GM23338 (cell line): Measurements from ENCODE around the gene FBXL17. TPM values are rescaled to one million over a fixed set of nuclear protein-coding genes. Genes with fewer than 3 reads are reported as not detected.

Source experiments
- ATAC-seq: fragments of 200-7000 bp; cut with Tn5 transposase; 3 replicates; pipeline ENCODE4 v1.9.1; 2020
- DNase-seq: peaks from one replicate; pipeline ENCODE4 v3.0.0-alpha.2; 2015; ENCODE audit warnings: low spot score
- H2AFZ ChIP-seq: fragments of 200-600 bp; sonication (generic); 2 replicates; pipeline ENCODE4 v1.8.0; 2016; ENCODE audit warnings: antibody characterized with exemption, mild to moderate bottlenecking, moderate library complexity
- H3F3A ChIP-seq: fragments of 200-600 bp; sonication (generic); replicated peaks from 2 replicates; pipeline ENCODE4 v1.8.0; 2017; ENCODE audit warnings: antibody characterized with exemption, mixed run types, low read depth
- H3K27ac ChIP-seq: fragments of 200-600 bp; sonication (generic); 2 replicates; pipeline ENCODE4 v1.6.1; 2016; ENCODE audit warnings: low read depth
- H3K27me3 ChIP-seq: fragments of 200-600 bp; sonication (generic); 2 replicates; pipeline ENCODE4 v1.8.0; 2016; ENCODE audit warnings: mild to moderate bottlenecking, mixed run types, moderate library complexity; ENCODE audit not compliant: insufficient read depth
- H3K36me3 ChIP-seq: fragments of 200-600 bp; sonication (generic); 2 replicates; pipeline ENCODE4 v1.8.0; 2016; ENCODE audit warnings: mild to moderate bottlenecking; ENCODE audit not compliant: insufficient read depth
- H3K4me1 ChIP-seq: fragments of 200-600 bp; sonication (generic); 2 replicates; pipeline ENCODE4 v1.8.0; 2016; ENCODE audit warnings: mild to moderate bottlenecking, moderate library complexity; ENCODE audit not compliant: insufficient read depth
- H3K4me2 ChIP-seq: fragments of 200-600 bp; sonication (generic); 2 replicates; pipeline ENCODE4 v1.7.1; 2017; ENCODE audit warnings: mixed run types
- H3K4me3 ChIP-seq: fragments of 200-600 bp; sonication (generic); 2 replicates; pipeline ENCODE4 v1.6.1; 2016; ENCODE audit warnings: mixed run types
- H3K79me2 ChIP-seq: fragments of 200-600 bp; sonication (generic); replicated peaks from 2 replicates; pipeline ENCODE4 v1.8.0; 2017; ENCODE audit warnings: mild to moderate bottlenecking; ENCODE audit not compliant: insufficient read depth
- H3K9me2 ChIP-seq: fragments of 200-600 bp; sonication (generic); 2 replicates; pipeline ENCODE4 v1.8.0; 2017; ENCODE audit not compliant: insufficient read depth
- H4K20me1 ChIP-seq: fragments of 200-600 bp; sonication (generic); replicated peaks from 2 replicates; pipeline ENCODE4 v1.8.0; 2017; ENCODE audit warnings: mild to moderate bottlenecking; ENCODE audit not compliant: insufficient read depth
- H3K27ac Mint-ChIP-seq: 2 replicates; pipeline ENCODE4 v1.8.0; 2020; ENCODE audit warnings: inconsistent platforms, mild to moderate bottlenecking, moderate library complexity, mixed read lengths
- H3K27me3 Mint-ChIP-seq: 3 replicates; pipeline ENCODE4 v1.8.0; 2022; ENCODE audit warnings: low read depth, mild to moderate bottlenecking, moderate library complexity, mixed read lengths, inconsistent platforms; ENCODE audit not compliant: insufficient read depth, poor library complexity
- H3K36me3 Mint-ChIP-seq: 3 replicates; pipeline ENCODE4 v1.8.0; 2021; ENCODE audit warnings: low read depth, mild to moderate bottlenecking, inconsistent platforms, moderate library complexity, mixed read lengths
- H3K4me1 Mint-ChIP-seq: 3 replicates; pipeline ENCODE4 v1.8.0; 2020; ENCODE audit warnings: mild to moderate bottlenecking, inconsistent platforms, mixed read lengths
- H3K4me3 Mint-ChIP-seq: 3 replicates; pipeline ENCODE4 v1.8.0; 2021; ENCODE audit warnings: moderate library complexity, mild to moderate bottlenecking, inconsistent platforms, mixed read lengths
- H3K9me3 Mint-ChIP-seq: 3 replicates; pipeline ENCODE4 v1.8.0; 2020; ENCODE audit warnings: moderate library complexity, mild to moderate bottlenecking, inconsistent platforms, mixed read lengths
- CTCF ChIP-seq, 2 experiments: fragments of 200-600 bp in 1 of 2; sonication (generic) in 1 of 2; conservative IDR thresholded peaks; 2 replicates each; pipeline versions ENCODE4 v1.5.1 to v1.6.1; 2016 to 2017; ENCODE audit warnings: antibody characterized with exemption in 2 of 2, low read depth in 2 of 2, mild to moderate bottlenecking in 2 of 2, moderate library complexity in 1 of 2
- ETS1 ChIP-seq: IDR thresholded peaks from 2 replicates; pipeline ENCODE4 v1.6.1; 2016; ENCODE audit warnings: antibody characterized with exemption
- EZH2phosphoT487 ChIP-seq: fragments of 200-600 bp; sonication (generic); IDR thresholded peaks from one replicate; pipeline ENCODE4 v1.8.1; 2018; ENCODE audit warnings: antibody characterized with exemption; ENCODE audit not compliant: unreplicated experiment
- POLR2AphosphoS5 ChIP-seq: IDR thresholded peaks from 2 replicates; pipeline ENCODE4 v1.6.1; 2016; ENCODE audit warnings: antibody characterized with exemption, low read depth
- REST ChIP-seq: IDR thresholded peaks from one replicate; pipeline ENCODE4 v1.6.1; 2018; ENCODE audit warnings: antibody characterized with exemption; ENCODE audit not compliant: unreplicated experiment
- ZNF114 ChIP-seq: fragments of 250-450 bp; sonication (Bioruptor Pico); IDR thresholded peaks from 2 replicates; pipeline ENCODE4 v1.5.0; 2020; ENCODE audit warnings: mild to moderate bottlenecking, moderate library complexity
- polyA plus RNA-seq: library from polyadenylated mRNA; unstranded; fragments of >200 nt; fragmentation: Nextera tagmentation; extraction: Ambion mirVana; gene quantifications from 2 replicates; pipeline ENCODE4 v1.2.1, GENCODE V29; 2016
- total RNA-seq: library from RNA; depleted of rRNA; stranded (reverse); fragments of >200 nt; shearing (Covaris generic); gene quantifications from 2 replicates; pipeline ENCODE4 v1.2.3, GENCODE V29; 2014

The FBXL17 gene
- total and polyA plus RNA-seq, 2 experiments from 2014 or later, result 2.0 to 2.7 TPM

- TF ChIP-seq ETS1, result no peak
Observed at GRCh38 chr5:107966201-107966600, 415.7 kb downstream of the FBXL17 start (continued).

GRCh38 chr5:107964722-107965121, 417.2 kb downstream of the FBXL17 start:
- no peak overlapping the region for H3K4me3 Mint-ChIP-seq
- Histone ChIP-seq H3K27ac (no peak overlapping the region), H3K36me3 (no peaks in the 10 kb centered on the region), H3F3A (no peaks in the 10 kb centered on the region), H4K20me1 (no peaks in the 10 kb centered on the region), H3K4me2 (no peak overlapping the region), H3K79me2 (no peaks in the 10 kb centered on the region), H3K4me1 (peaks cover 26% of the 10 kb centered on the region), H2AFZ (no peak overlapping the region), H3K27me3 (no peaks in the 10 kb centered on the region), H3K9me2 (no peaks in the 10 kb centered on the region), H3K4me3 (no peak overlapping the region)
- DNase-seq (no peak), ATAC-seq (no peak)
- no peaks in the 10 kb centered on the region for H3K36me3 Mint-ChIP-seq
- H3K27me3 Mint-ChIP-seq, result peaks cover 1% of the 10 kb centered on the region
- H3K27ac Mint-ChIP-seq, result no peak overlapping the region
- TF ChIP-seq EZH2phosphoT487 (no peak), REST (no peak), POLR2AphosphoS5 (no peak), CTCF (conservative IDR thresholded peaks at IDR 0.05; ENCODE audit: low read depth in 2 of 2) (no peak), ZNF114 (CRISPR knock-in tag) (no peak)
- H3K4me1 Mint-ChIP-seq, result peaks cover 15% of the 10 kb centered on the region
- no peaks in the 10 kb centered on the region; the same call in 2 of the 3 replicates for H3K9me3 Mint-ChIP-seq
